ENCODE data around the gene RPTOR.

DNA sequence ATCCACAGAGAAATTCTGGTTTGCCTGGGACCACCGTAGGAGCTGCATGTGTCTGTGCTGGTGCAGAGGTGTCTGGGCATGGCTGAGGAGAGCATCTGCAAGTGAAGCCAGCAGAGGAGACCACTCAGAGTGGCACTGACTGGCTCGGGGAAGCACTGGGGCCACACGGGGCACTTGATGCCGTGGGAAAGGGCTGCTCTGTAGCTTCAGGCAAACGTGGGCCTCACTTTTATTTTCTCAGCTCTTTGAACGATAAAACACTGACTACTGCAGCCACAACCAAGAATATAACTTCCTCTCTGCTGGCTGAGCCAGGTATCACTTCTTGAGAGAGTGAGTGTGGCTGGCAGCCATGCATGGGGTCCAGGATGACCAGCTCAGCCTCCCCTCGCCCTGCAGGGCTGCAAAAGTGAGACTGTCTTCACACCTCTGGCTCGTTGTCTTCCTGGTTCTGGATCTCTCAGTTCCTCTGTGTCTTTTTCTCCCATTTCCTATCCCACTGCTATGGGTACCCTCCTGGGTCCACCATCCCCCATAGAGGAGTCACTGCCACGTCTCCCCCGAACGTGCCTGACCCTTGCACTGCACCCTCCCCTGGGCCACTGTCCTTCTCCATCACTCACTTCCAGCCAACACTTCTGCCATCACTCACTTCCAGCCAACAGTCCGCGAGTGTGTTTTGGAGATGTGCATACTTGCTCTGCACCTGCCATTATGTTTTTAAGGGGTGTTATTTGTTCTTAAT lies 245.6 kb downstream of the RPTOR start:
- TF ChIP-seq, protein P1, sequence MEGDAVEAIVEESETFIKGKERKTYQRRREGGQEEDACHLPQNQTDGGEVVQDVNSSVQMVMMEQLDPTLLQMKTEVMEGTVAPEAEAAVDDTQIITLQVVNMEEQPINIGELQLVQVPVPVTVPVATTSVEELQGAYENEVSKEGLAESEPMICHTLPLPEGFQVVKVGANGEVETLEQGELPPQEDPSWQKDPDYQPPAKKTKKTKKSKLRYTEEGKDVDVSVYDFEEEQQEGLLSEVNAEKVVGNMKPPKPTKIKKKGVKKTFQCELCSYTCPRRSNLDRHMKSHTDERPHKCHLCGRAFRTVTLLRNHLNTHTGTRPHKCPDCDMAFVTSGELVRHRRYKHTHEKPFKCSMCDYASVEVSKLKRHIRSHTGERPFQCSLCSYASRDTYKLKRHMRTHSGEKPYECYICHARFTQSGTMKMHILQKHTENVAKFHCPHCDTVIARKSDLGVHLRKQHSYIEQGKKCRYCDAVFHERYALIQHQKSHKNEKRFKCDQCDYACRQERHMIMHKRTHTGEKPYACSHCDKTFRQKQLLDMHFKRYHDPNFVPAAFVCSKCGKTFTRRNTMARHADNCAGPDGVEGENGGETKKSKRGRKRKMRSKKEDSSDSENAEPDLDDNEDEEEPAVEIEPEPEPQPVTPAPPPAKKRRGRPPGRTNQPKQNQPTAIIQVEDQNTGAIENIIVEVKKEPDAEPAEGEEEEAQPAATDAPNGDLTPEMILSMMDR (IDR thresholded peaks at IDR 0.05; ENCODE audit: borderline replicate concordance, extremely low read depth, low read length, poor library complexity, severe bottlenecking): peak; percentile 41
- TF ChIP-seq EZH2 (IDR thresholded peaks at IDR 0.05; ENCODE audit: borderline replicate concordance, low read depth, low read length, severe bottlenecking): no peak
